ENCODE measurements around the gene TBC1D19.
"Not testable (repeated sequence)": the region's sequence is repeated elsewhere in the genome, so short reads cannot be mapped to it uniquely, and the experiment has no call there.

The TBC1D19 gene

DNA sequence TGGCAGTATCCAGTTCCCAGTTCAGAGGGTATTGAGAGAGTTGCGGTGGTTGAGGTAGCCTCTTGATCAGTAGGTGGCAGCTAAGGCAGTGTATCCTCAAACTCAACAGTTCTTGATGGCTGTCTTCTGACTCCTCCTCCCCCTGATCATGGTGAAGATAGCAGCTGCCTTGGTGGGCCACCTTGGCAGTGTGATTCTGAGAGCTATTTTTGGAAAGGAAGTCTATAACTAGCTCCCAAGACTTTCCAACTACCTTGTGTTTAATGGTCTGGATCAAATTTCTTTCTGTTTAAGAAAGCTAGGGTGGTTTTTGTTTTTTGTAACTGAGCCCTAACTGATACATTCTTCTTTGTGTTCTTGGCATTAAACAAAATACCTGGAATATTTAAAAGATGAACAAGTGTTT is 10.5 kb upstream of the TBC1D19 start:
- no peak overlapping the region for H3K4me2 ChIP-seq
- H3K4me1 ChIP-seq: peaks cover 0 to 10% (median 5%) of the 10 kb centered on the region in 10 experiments; a peak in 11 of 20 replicates
- TF ChIP-seq Cebpa-rat (IDR thresholded peaks at IDR 0.05): no peak
- H4K20me1 ChIP-seq: no peaks in the 10 kb centered on the region
- H3K36me3 ChIP-seq: no peaks in the 10 kb centered on the region
- H3K9ac ChIP-seq: no peak overlapping the region
- no peaks in the 10 kb centered on the region for H3K9me3 ChIP-seq (replicated peaks in 1 of 11)
- H3K27me3 ChIP-seq: no peaks in the 10 kb centered on the region
- no peak overlapping the region for H3K27ac ChIP-seq
- H3K4me3 ChIP-seq: no peak overlapping the region

DNA sequence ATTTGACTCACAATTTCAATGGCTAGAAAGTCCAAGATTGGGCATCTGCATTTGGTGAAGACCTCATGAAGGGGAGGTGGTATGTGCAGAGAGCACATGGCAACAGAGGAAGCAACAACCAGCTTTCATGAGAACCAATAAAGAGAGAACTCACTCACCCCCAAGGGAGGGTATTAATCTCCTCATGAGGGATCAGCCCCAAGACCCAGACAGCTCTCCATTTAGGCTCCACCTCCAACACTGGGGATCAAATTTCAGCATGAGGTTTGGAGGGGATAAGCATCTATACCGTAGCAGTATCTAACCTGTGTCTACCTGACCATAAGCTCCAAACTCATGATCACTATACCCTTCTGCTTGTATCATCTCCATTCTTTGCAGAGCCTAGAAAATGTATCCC is 9.3 kb upstream of the TBC1D19 start:
- H4K20me1 ChIP-seq: no peaks in the 10 kb centered on the region
- H3K4me2 ChIP-seq: no peak overlapping the region
- no peaks in the 10 kb centered on the region for H3K27me3 ChIP-seq
- TF ChIP-seq Cebpa-rat (IDR thresholded peaks at IDR 0.05): no peak
- no peaks in the 10 kb centered on the region for H3K36me3 ChIP-seq
- no peaks in the 10 kb centered on the region for H3K9me3 ChIP-seq (replicated peaks in 1 of 11)
- H3K27ac ChIP-seq: no peak overlapping the region
- no peak overlapping the region for H3K4me3 ChIP-seq
- H3K9ac ChIP-seq: no peak overlapping the region
- no peaks in the 10 kb centered on the region for H3K4me1 ChIP-seq

DNA sequence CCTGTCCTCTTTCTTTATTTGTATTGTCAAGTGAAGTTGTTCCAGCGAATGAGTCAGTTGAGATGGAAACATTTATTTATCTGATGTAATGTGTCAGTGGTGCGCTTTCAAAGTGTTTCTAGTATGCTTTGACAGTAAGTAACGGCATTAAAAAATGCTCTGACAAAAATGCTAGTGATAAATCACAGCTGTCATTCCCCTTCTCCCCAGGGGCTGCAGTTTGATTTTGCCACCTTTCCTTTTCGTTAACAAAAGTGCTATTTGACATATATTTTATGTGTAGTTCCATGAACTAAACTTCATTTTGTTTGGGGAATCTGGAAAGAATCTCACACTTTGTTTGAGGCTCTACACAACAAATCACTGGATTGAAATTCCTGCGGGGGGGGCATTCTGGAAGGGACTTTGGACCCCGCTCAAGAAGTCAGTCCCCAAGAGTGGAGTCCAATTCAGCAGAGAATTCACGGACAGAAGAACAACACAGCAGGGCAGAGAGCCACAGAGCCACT is 7.6 kb upstream of the TBC1D19 start:
- Histone ChIP-seq H3K4me3 (no peak overlapping the region), H3K27ac (no peak overlapping the region), H3K36me3 (no peaks in the 10 kb centered on the region), H4K20me1 (no peaks in the 10 kb centered on the region), H3K4me1 (no peaks in the 10 kb centered on the region), H3K4me2 (no peak overlapping the region; a peak in 1 of 22 replicates), H3K9me3 (replicated peaks in 1 of 11) (no peaks in the 10 kb centered on the region), H3K9ac (no peak overlapping the region), H3K27me3 (no peaks in the 10 kb centered on the region)
- no peak for TF ChIP-seq Cebpa-rat (IDR thresholded peaks at IDR 0.05)

DNA sequence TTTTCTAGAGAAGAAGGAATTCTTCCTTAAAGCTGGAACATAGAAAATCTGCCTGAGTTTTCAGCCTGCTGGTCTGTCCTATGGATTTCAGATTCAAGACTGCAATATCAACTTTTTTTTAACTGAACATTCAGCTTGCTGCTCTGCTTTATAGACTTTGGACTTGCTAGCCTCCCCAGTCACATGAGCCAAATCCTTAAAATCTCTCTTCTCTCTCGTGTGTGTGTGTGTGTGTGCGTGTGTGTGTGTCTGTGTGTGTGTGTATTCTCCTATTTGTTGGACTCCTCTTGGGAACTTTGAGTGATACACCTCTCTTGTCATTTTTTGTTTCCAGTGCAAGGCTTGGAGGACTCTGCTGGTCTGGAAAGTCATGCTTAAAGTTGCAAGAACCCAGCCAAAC is 6.8 kb upstream of the TBC1D19 start:
- Histone ChIP-seq H3K27ac (no peak overlapping the region), H3K36me3 (no peaks in the 10 kb centered on the region), H3K27me3 (no peaks in the 10 kb centered on the region), H3K9me3 (replicated peaks in 1 of 11) (no peaks in the 10 kb centered on the region), H3K4me3 (no peak overlapping the region), H3K4me2 (no peak overlapping the region), H3K9ac (no peak overlapping the region), H4K20me1 (no peaks in the 10 kb centered on the region), H3K4me1 (peaks cover 0 to 2% (median under 1%) of the 10 kb centered on the region in 10 experiments; a peak in 4 of 20 replicates)
- TF ChIP-seq Cebpa-rat (IDR thresholded peaks at IDR 0.05): no peak

DNA sequence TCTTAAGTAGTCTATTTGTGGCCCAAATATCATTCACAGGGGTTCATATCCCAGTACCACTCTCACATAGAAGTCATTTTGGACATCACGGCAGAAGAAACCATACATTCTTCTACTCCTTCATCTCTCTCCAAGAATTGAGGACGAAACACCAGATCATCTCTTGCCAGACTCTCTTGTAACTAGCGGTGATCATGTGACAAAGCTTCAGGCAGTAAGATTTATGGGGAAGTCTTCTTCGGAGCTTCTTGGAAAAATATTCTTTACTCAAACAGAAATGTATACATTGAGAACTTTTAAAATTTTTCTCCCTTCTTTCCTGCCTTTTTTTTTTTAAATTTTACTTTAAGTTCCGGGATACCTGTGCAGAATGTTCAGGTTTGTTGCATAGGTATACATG is 4.7 kb upstream of the TBC1D19 start:
- no peak overlapping the region for H3K27ac ChIP-seq
- H3K9me3 ChIP-seq (replicated peaks in 1 of 11): no peaks in the 10 kb centered on the region
- no peak overlapping the region for H3K4me3 ChIP-seq
- H4K20me1 ChIP-seq: no peaks in the 10 kb centered on the region
- no peak for TF ChIP-seq Cebpa-rat (IDR thresholded peaks at IDR 0.05)
- H3K36me3 ChIP-seq: no peaks in the 10 kb centered on the region
- H3K9ac ChIP-seq: no peak overlapping the region
- H3K4me2 ChIP-seq: no peak overlapping the region
- H3K27me3 ChIP-seq: no peaks in the 10 kb centered on the region
- peaks cover 9 to 17% (median 13%) of the 10 kb centered on the region in 10 experiments; a peak in 18 of 20 replicates for H3K4me1 ChIP-seq

DNA sequence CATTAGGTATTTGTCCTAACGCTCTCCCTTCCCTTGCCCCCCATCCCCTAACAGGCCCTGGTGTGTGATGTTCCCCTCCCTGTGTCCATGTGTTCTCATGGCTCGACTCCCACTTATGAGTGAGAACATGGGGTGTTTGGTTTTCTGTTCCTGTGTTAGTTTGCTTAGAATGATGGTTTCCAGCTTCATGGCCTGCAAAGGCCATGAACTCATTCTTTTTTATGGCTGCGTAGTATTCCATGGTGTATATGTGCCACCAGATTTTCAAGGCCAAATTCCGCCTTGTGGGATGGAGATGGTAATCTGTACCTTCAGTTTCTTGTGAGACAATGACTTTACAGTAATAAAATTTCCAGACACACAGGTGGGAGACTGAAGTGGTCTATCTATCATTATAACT is 2.5 kb upstream of the TBC1D19 start:
- not testable (repeated sequence) for H3K4me2 ChIP-seq; H3K9ac ChIP-seq; H3K27me3 ChIP-seq; H3K4me3 ChIP-seq; H3K27ac ChIP-seq; H3K9me3 ChIP-seq (replicated peaks in 1 of 11); H3K36me3 ChIP-seq; H4K20me1 ChIP-seq
- peaks cover 17 to 28% (median 24%) of the 10 kb centered on the region in 10 experiments; a peak in 19 of 20 replicates for H3K4me1 ChIP-seq

DNA sequence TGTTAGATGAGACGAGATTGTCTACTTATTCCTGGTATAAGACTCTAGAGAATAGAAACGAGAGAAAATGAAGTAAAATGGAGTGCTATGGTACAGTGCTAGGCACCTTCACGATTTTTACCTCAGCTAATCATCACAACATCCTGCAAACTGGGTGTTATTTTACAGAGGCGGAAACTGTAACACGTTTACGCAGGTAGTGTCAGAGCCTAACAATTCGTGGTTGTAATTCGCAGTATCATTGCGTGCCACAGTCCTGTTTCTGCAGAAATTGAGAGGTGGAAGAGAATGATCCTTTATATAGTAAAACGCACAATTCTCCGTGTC is 383 bp upstream of the TBC1D19 start:
- Histone ChIP-seq H4K20me1 (no peaks in the 10 kb centered on the region), H3K9me3 (replicated peaks in 1 of 11) (no peaks in the 10 kb centered on the region), H3K27me3 (no peaks in the 10 kb centered on the region), H3K4me1 (peaks cover 17 to 28% (median 24%) of the 10 kb centered on the region in 10 experiments; a peak in 19 of 20 replicates), H3K4me3 (peak overlapping the region; percentile 66 to 86 (median 76)), H3K4me2 (peak overlapping the region; percentile 73 to 96 (median 86)), H3K27ac (peak overlapping the region in 10 of 11 experiments; percentile 12 to 76 (median 63); a peak in 17 of 22 replicates), H3K36me3 (no peaks in the 10 kb centered on the region; a peak in 1 of 22 replicates), H3K9ac (peak overlapping the region; percentile 54 to 82 (median 79))
- TF ChIP-seq Cebpa-rat (IDR thresholded peaks at IDR 0.05): no peak

DNA sequence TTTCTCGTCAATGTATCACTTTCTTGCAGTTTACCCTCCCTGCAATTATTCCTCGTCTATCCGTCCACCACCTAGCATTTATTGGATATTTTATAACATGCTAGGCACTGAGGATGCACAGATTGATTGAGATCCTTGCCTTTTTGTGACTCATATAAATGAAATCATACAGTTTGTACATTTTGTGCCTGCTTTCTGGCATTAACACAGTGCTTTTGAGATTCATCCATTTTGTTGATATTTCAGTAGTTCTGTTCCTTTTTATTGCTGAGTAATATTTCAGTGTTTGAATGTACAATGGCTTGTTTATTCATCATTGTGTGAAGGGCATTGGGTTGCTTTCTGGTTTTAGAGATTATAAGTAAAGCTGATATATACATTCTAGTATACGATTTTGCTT is 841 bp downstream of the TBC1D19 start:
- H3K36me3 ChIP-seq: no peaks in the 10 kb centered on the region; a peak in 1 of 22 replicates
- TF ChIP-seq Cebpa-rat (IDR thresholded peaks at IDR 0.05): no peak
- no peaks in the 10 kb centered on the region for H3K27me3 ChIP-seq
- H3K9me3 ChIP-seq (replicated peaks in 1 of 11): no peaks in the 10 kb centered on the region
- H3K4me3 ChIP-seq: peak overlapping the region; percentile 66 to 86 (median 76)
- peak overlapping the region; percentile 63 to 82 (median 79) for H3K9ac ChIP-seq
- H3K4me1 ChIP-seq: peaks cover 17 to 28% (median 24%) of the 10 kb centered on the region in 10 experiments; a peak in 19 of 20 replicates
- peak overlapping the region in 7 of 11 experiments; percentile 29 to 76 (median 61); a peak in 8 of 22 replicates for H3K27ac ChIP-seq
- H4K20me1 ChIP-seq: no peaks in the 10 kb centered on the region
- peak overlapping the region; percentile 73 to 96 (median 86) for H3K4me2 ChIP-seq

DNA sequence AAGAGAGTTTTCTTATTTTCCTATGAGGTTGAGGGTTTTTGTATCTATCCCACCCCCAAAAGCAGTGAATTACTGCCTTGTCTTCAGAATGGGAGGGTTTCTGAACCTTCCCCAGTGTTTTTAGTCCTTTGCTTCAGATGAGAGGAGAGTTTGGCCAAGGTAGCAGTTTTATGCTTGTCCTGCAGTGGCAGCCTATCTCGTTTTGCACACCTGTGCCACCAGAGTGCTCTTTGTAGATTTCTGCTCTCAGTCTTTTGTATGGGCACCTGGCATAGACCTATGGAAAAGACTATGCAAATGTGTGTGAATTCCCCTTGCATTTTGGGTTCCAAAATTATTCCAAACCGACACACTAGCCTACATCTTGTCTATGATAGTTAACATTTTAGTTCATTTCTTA is 5.8 kb downstream of the TBC1D19 start:
- Histone ChIP-seq H4K20me1 (no peaks in the 10 kb centered on the region), H3K27me3 (no peaks in the 10 kb centered on the region), H3K9me3 (replicated peaks in 1 of 11) (peaks cover 0 to 6% (median 0%) of the 10 kb centered on the region in 11 experiments; a peak in 1 of 22 replicates), H3K9ac (no peak overlapping the region), H3K27ac (no peak overlapping the region), H3K4me1 (peaks cover under 1 to 10% (median 6%) of the 10 kb centered on the region in 10 experiments; a peak in 17 of 20 replicates), H3K4me3 (no peak overlapping the region), H3K36me3 (no peaks in the 10 kb centered on the region; a peak in 1 of 22 replicates), H3K4me2 (no peak overlapping the region)
- no peak for TF ChIP-seq Cebpa-rat (IDR thresholded peaks at IDR 0.05)

DNA sequence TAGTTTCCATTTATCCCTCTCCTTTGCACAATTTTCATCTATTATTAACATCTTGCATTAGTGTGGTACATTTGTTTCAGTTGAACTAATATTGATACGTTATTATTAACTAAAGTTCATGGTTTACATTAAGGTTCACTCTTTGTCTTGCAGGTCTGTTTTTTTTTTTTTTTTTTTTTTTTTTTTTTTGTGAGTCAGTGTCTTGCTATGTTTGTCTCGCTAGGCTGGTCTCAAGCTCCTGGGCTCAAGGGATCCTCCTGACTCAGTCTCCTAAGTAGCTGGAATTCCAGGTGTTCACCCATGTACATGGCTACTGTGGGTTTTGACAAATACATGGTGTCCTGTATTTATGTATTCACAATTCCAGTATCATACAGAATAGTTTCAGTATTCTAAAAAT is 6.8 kb downstream of the TBC1D19 start:
- Histone ChIP-seq H4K20me1 (no peaks in the 10 kb centered on the region), H3K36me3 (no peaks in the 10 kb centered on the region; a peak in 1 of 22 replicates), H3K27ac (no peak overlapping the region), H3K9me3 (replicated peaks in 1 of 11) (peaks cover 0 to 6% (median 0%) of the 10 kb centered on the region in 11 experiments; a peak in 1 of 22 replicates), H3K4me2 (no peak overlapping the region), H3K4me3 (no peak overlapping the region), H3K9ac (no peak overlapping the region), H3K27me3 (no peaks in the 10 kb centered on the region), H3K4me1 (peaks cover 0 to under 1% (median 0%) of the 10 kb centered on the region in 10 experiments; a peak in 3 of 20 replicates)
- no peak for TF ChIP-seq Cebpa-rat (IDR thresholded peaks at IDR 0.05)

DNA sequence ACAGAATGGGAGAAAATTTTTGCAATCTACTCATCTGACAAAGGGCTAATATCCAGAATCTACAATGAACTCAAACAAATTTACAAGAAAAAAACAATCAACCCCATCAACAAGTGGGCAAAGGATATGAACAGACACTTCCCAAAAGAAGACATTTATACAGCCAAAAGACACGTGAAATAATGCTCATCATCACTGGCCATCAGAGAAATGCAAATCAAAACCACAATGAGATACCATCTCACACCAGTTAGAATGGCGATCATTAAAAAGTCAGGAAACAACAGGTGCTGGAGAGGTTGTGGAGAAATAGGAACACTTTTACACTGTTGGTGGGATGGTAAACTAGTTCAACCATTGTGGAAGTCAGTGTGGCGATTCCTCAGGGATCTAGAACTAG is 9.7 kb downstream of the TBC1D19 start:
- not testable (repeated sequence) for H3K9me3 ChIP-seq (replicated peaks in 1 of 11); H3K27ac ChIP-seq; H3K4me1 ChIP-seq; H3K9ac ChIP-seq; H3K4me2 ChIP-seq; H3K27me3 ChIP-seq; H3K36me3 ChIP-seq; H4K20me1 ChIP-seq; H3K4me3 ChIP-seq
